ENCODE results near the gene GRAMD4.

Gene GRAMD4

DNA sequence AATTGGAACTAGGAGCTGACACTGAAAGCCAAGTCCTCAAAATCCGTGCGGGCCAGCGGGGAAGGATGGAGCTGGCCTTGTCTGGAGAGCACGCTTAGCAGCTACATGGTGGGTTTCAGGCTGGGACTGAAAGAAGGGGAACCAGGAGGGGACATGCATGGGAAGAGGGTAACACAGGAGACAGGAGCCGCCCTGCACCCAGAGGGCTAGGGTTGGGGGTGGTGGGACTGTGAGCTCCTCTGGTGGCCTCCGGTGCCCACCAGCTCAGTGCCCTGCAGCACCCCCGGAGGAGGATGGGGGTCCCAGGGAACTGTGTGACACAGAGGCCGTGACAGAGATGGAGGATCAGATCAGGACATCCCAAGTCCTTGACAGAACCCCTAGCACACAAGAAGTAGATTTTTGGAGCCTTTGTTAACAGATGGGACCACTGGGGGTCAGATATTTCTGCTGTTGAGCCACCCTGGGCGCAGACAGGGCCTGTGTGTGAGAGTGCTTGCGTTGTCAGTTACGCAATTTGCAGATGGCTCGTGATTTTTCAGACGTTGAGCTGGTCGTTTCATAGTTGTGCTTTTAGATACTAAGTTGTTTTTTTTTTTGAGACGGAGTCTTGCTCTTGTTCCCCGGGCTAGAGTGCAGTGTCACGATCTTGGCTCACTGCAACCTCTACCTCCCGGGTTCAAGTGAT, 21.3 kb upstream of the GRAMD4 start:
- DNase-seq (ENCODE audit: low read depth): no peak

DNA sequence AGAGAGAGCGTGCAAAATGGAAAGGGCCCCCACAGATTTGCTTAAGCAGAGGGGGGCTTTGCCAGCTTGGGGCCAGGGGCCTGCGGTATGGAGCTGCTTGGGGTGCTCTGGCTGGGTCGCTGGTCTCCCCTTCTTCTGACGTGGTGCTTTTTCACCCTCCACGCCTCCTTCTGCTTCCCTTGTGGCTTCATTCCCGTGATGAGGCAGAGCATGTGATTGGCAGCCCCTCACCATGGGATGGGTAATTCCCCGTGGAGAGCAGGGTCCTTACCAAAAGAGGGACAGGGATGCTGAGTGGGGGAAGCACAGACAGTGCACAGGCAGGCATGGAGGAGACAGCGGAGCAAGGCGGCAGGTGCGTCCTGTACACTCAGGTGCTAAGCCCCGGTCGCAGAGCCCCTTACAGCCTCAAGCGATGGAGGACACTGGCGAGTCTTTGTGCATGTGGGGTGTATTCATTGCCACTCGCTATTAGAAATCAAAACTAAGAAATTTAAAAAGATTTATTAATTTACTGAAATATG, 19.9 kb upstream of the GRAMD4 start:
- no peak for DNase-seq (ENCODE audit: low read depth)

- no peak for DNase-seq (ENCODE audit: low read depth)
These were observed 18.2 kb upstream of the GRAMD4 start for GRCh38 chr22:46602025-46602424.

- DNase-seq (ENCODE audit: low read depth): peak; percentile 37
These were observed 15.9 kb upstream of the GRAMD4 start for GRCh38 chr22:46604306-46604690.

DNA sequence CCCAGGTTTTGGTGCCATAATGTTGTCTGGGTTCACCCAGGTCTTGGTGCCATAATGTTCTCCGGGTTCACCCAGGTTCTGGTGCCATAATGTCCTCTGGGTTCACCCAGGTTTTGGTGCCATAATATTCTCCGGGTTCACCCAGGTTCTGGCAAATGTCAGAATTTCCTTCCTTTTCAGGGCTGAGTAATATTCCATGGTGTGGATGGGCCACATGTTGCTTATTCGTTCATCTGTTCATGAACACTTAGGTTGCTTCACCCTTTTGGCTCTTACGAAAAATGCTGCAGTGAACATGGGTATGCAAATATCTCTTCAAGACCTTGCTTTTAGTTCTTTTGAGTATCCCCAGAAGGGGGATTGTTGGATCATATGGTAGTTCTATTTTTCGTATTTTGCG, 15.1 kb upstream of the GRAMD4 start:
- no peak for DNase-seq (ENCODE audit: low read depth)

DNA sequence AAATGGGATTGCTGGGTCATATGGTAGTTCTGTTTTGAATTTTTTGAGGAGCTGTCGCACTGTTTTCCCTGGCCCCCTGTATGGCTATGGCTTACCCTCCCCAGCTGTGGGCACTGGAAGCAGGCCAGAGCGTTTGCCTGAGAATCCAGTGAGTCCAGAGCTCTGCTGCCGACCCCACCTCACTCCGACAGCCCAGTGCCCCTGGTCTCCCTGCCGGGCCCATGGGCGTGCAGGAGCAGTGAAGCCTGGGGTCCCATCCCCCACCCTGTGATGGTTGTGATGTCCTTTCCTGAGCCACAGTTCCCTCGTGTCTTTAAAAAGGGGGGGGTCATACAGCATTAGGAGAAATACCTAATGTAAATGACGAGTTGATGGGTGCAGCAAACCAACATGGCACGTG, 13.3 kb upstream of the GRAMD4 start:
- DNase-seq (ENCODE audit: low read depth): no peak

DNA sequence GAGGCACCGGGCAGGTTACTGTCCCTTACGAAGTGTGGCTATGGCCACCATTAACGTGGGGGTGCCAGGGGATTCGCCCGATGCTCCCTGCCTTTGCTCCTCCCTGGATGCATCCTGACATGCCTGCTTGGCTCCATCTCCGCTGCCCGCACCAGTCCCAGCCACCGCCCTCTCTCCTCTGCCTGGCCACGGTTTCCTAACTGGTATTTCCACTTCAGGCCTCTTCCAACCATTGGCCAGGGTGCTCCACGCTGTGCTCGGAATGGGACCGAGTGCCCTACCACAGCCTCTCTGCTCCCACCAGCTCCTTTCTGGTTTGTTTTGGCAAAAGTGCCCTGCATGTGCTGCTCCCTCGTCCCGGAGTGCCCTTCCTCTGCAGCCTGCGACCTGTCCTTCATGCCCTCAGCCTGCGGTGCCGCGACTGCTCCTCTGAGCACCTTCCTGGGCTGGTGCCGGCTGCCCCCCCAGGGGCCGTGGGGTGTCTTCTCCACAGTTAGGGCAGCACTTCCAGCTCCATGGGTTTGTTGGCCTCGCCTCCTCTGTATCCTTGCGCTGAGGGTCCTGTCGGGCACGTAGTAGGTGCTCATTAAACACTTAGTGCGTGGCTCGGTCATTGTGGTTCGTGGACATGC, 12.6 kb upstream of the GRAMD4 start:
- DNase-seq (ENCODE audit: low read depth): no peak

DNA sequence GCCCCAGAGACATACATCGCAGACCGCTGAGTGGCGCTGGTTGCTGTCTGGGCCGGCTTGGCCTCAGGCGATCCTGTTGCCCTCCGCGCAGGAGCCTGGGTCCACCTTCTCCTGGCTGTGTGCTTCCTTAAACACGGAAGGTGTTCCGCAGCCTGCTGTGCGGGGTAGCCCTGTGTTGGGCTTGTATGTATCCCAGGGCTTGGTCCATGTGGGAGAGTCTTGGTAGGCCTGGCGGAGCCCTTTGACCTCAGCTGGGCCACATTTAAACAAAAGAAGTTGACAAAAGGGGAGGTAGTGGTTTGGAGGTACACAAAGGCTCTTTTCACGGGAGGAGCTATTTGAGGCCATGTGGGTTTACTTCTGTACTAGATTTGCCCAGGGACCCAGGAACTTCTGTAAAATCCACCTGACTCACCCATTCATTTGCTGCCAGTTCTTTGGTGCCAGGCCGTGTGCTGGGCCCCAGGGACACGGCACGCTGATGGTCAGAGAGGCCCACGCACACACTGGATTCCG, 11.0 kb upstream of the GRAMD4 start:
- DNase-seq (ENCODE audit: low read depth): no peak

- DNase-seq (ENCODE audit: low read depth): no peak
These were observed 10.4 kb upstream of the GRAMD4 start for GRCh38 chr22:46609724-46610201.

DNA sequence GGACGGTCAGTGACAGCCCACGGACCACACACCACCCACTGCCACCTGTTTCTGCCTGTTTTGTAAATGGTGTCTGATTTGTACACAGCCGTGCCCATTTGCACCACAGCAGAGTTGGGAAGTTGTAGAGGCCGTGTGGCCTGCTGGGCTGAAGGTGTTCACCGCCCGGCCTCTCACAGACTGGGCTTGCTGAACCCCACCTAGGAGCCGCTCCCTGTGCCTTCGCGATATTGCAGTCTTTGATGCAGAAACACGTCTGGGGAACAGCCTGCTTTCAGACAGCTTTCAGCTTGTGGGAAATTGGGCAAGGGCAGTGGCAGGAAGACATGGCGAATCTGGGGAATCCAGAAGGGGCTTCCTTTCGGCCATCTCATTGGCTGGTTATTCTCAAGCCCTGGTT, 9.8 kb upstream of the GRAMD4 start:
- DNase-seq (ENCODE audit: low read depth): no peak

- DNase-seq (ENCODE audit: low read depth): no peak
These were observed 9.0 kb upstream of the GRAMD4 start for GRCh38 chr22:46611189-46611588.

GRCh38 chr22:46612341-46612903, 7.8 kb upstream of the GRAMD4 start:
- no peak for DNase-seq (ENCODE audit: low read depth)

DNA sequence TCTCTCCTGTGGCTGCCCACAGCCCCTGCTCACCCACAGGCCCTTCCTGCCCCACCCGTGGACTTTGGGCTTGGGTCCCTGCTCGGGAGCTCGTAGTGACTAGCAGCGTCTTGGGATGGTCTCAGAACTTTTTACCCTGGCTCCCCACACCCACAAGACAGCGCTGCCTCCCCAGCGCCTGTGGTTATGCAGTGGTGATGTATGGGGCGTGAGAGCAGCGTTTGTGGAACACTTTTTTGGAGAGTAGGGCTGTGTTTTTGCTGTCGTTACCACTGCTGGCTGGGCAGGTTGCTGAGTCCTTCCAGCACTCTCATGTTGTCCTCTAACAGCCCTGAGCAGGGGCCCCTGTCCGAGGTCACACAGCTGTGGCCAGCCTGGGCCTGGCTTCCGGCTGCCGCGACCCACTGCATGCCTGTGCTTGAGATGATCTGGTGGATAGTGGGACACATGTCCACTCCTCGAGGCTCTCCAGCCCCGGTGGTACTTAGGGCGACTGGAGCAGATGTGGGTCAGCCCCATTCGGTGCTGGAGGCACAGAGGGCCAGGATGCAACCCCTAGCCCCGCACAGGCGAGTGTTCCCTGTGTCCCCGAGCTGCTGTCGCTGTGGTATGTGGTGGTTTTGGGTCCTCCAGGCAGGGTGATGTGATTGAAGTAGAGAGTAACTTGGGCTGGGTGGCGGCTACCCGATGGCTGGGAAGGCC, 7.1 kb upstream of the GRAMD4 start:
- peak; percentile 18 for DNase-seq (ENCODE audit: low read depth)

GRCh38 chr22:46613606-46614021, 6.6 kb upstream of the GRAMD4 start:
- DNase-seq (ENCODE audit: low read depth): no peak

DNA sequence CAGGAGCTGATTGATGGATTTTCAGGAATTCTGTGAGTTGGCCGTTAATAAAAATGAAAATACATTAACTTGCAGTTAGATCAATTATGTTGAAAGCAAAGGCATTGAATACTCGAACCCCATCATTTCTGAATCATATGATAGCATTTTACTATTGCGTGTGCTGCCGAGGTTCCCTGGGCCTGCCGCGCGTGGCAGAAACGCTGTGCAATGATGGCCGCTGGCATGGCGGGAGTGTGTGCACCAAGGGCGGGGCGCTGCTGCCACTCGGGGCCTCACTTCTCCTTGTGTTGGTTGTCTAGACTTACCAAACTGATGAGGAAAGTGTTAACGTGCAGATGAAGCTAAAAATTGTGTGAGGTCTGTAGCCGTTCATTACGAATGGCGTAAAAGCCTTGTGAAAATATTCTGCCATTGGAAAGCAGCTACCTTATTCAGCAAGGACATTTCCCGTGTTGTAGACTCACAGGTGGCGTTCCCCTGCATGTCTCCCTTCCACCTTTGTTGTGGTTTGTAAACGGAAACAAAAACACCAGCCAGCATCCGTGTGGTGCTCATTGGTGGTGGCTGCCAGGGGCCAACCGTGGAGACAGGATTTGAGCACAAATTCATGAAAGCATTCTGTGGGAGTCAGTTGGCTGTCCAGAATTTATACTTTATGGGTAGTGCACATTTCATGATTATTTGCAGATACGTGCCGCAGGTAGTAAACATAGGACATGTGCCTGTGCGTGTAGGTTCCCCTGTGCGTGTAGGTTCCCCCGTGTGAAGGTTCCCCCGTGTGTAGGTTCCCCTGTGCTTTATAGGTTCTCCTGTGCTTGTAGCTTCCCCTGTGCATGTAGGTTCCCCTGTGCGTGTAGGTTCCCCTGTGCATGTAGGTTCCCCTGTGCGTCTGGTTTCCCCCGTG, 5.9 kb upstream of the GRAMD4 start:
- peak; percentile 25 for DNase-seq (ENCODE audit: low read depth)

DNA sequence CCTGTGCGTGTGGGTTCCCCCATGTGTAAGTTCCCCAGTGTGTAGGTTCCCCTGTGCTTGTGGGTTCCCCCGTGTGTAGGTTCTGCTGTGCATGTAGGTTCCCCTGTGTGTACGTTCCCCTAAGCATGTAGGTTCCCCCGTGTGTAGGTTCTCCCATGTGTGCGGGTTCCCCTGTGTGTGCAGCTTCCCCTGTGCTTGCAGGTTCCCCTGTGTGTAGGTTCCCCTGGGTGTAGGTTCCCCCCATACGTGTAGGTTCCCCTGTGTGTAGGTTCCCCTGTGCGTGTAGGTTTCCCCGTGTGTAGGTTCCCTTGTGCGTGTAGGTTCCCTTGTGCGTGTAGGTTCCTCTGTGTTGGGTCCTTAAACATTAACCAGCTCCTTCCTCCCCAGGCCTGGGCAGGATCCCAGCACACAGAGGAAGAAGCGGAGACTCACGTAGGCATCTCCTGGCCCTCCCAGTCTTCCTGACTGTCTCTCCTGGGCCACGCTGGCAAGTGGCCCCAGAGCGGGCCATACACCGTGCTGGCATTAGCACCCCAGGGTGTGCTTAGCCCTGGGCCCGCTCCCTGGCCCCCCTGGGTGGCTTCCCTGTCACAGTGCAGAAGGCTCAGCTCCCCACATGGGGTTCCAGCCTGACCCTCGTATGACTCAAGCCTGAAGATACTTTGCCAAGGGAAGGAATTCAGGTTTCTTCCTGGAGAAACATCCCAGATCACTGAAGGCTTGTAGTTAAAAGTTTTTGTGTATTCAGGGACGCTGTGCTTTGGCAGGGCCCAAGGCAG, 2.8 kb upstream of the GRAMD4 start:
- no peak for DNase-seq (ENCODE audit: low read depth)

DNA sequence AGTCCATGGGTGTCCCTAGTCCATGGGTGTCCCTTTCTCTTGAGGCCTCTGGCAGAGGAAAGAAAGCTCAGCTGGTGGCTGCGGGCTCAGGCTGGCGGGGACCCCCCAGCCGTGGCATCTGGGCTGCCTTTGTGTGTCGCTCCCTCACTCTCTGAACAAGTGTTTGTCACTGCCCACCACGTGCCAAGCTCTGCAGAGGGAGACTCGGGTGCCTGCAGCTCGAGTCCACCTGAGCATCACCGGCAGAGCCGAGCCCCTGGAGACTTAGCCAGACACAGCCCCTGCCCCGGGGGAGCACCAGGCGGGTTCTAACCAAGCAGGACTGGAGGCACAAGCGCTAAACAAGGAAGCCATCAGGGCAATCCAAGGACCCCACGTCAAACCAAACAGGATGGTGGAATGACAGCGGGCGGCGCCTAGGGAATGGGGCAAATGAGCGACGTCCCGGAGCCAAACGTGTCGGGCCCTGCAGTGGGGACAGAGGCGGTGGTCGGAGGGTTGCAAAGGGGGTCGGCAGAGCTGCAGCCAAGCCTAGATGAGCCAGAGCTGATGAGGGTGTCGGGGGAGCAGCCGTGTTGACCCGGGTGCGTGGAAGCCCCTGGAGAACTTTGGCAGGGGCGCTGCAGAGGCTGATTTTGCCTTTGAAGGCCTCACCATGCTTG, 2.1 kb upstream of the GRAMD4 start:
- DNase-seq (ENCODE audit: low read depth): no peak

DNA sequence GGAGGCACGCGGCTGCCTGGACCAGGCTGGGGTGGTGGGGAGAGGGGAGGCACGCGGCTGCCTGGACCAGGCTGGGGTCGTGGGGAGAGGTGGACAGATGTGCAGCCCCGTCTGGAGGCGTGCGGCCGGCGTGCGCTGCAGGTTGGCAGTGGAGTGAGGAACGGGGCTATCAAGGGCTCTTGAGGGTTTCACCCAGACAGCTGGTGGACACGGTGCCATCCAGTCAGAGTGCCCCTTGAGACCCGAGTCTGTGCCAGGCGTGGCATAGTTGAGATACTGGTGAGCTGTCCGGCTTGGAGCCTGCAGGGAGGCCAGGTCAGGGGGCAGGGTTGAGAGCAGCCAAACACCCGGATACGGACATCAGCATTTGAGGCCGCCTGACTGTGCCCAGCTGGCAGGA, 1.5 kb upstream of the GRAMD4 start:
- no peak for DNase-seq (ENCODE audit: low read depth)

DNA sequence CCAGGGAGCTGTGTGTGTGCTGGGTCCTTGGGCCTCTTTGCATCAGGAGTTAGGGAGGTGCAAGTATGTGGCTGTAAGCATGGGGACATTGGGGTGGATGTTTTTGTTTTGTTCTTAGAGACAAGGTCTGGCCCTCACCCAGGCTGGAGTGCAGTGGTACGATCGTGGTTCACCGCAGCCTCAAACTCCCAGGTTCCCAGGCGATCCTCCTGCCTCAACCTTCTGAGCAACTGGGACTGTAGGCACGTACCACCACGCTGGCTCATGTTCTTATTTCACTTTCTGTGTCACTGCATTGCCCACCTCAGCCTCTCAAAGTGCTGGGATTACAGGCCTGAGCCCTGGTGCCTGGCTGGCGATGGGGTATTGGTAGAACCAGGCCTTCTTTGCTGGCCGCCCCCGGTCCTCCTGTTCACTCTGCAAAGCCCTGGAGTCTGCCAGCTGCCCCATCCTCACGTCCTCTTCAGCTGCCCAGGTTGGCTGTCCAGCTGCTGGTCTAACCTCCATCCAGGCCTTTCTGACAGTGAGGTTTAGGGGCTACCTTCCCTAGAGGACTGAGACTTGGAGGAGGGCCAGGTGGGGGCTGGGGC, 851 bp upstream of the GRAMD4 start:
- no peak for DNase-seq (ENCODE audit: low read depth)

All from stimulated activated CD8-positive, alpha-beta memory T cell treated with anti-CD3 and anti-CD28 coated beads, Interleukin-4, amount 100 ng/mL, for 24 hours (primary cell).